Cardiac atrium fibroblast (primary cell): Measurements from ENCODE around the gene THRB. TPM values are rescaled to one million over a fixed set of nuclear protein-coding genes. Genes with fewer than 3 reads are reported as not detected.

ENCODE experiments used
- total RNA-seq: library from RNA; depleted of rRNA; stranded (reverse); fragments of >200 nt; gene quantifications from 2 replicates; pipeline ENCODE4 v1.2.3, GENCODE V29; 2015

The THRB gene
- total RNA-seq = 1.6 TPM in 2 replicates

DNA sequence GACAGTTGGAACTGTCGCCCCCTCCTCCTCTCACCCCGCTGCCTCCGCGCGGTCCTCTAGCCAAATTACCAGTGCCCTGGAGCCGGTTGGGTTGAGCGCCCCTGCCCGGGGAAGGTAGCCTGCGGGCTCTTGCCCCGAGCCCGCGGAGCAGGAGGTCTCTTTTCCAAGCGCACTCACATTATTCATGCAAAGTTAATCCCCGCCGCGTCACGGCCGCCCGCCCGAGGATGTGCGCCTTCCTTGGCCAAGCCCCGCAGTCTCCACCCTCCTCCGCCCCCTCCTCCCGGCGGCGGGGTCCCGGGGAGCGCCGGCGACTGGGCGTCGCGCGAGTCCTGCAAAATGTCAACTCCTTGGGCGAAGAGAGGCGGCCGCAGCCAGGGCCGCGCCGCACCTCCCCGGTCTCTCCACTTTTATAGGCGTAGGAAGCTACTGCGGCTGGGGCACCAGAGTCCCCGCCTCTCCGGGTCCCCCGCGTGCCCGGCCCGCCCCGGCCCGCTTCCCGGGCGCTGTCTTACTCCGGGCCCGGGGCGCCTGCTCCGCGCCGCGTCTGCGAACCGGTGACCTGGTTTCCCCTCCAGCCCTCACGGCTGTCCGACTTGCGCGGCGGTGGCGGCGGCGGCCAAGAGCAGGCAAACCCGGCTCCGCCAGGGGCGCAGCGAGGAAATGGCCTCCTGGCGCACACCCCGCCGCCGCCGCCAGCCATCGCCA, at the start of gene THRB:
THRB (minus strand) TSS at position 233 of the 708 bp plus-strand sequence.

